Stomach (tissue), 9 donors: ENCODE measurements around the gene SMYD4. TPM values are rescaled to one million over a fixed set of nuclear protein-coding genes. Genes with fewer than 3 reads are reported as not detected.
"Not testable (repeated sequence)": the region's sequence is repeated elsewhere in the genome, so short reads cannot be mapped to it uniquely, and the experiment has no call there.

Experiments used
- DNase-seq, 2 donors: peaks; one replicate each; pipeline versions ENCODE4 v3.0.0 to v3.0.0-alpha.2; 2013 to 2019
- H3K27ac ChIP-seq, 5 donors: fragments of 200-600 bp in 4 of 5; sonication (generic) in 4 of 5; one replicate each; pipeline ENCODE4 v1.5.1; 2013 to 2019; ENCODE audit warnings: mild to moderate bottlenecking in 1 of 5, moderate library complexity in 1 of 5
- H3K27me3 ChIP-seq, 3 donors: fragments of 200-600 bp; sonication (generic); one replicate each; pipeline ENCODE4 v1.5.1; 2017 to 2019; ENCODE audit warnings: mixed run types in 1 of 3
- H3K36me3 ChIP-seq, 4 donors: fragments of 200-600 bp; sonication (generic); 1 replicate in 3 of 4; 2 replicates in 1 of 4; pipeline ENCODE4 v1.5.1; 2016 to 2019
- H3K4me1 ChIP-seq, 4 donors: fragments of 200-600 bp; sonication (generic); one replicate each; pipeline ENCODE4 v1.5.1; 2016 to 2019
- H3K4me3 ChIP-seq, 4 donors: fragments of 200-600 bp; sonication (generic) in 3 of 4; one replicate each; pipeline ENCODE4 v1.5.1; 2016 to 2019; ENCODE audit warnings: mild to moderate bottlenecking in 1 of 4
- H3K9me3 ChIP-seq, 4 donors: fragments of 200-600 bp; sonication (generic); one replicate each; pipeline ENCODE4 v1.5.1; 2016 to 2019
- CTCF ChIP-seq, 7 experiments: fragments of 450-650 bp in 4 of 7; fragments of 200-600 bp in 3 of 7; sonication (generic) in 3 of 7; IDR thresholded peaks; one replicate each; pipeline ENCODE4 v1.5.1; 2016 to 2019; ENCODE audit warnings: antibody characterized with exemption in 7 of 7, control low read depth in 2 of 7, mild to moderate bottlenecking in 1 of 7
- EP300 ChIP-seq: sonication (generic); formaldehyde crosslinking; IDR thresholded peaks from one replicate; pipeline ENCODE4 v1.6.1; 2017; ENCODE audit warnings: antibody characterized with exemption
- POLR2A ChIP-seq, 4 donors: fragments of 450-650 bp; IDR thresholded peaks; one replicate each; pipeline ENCODE4 v1.6.1; 2016; ENCODE audit warnings: antibody characterized with exemption in 4 of 4, control low read depth in 2 of 4, mild to moderate bottlenecking in 1 of 4, moderate library complexity in 1 of 4
- POLR2AphosphoS5 ChIP-seq, 3 donors: sonication (generic); formaldehyde crosslinking; IDR thresholded peaks; one replicate each; pipeline ENCODE4 v1.6.1; 2016; ENCODE audit warnings: antibody characterized with exemption in 3 of 3
- WGBS, 5 donors: extraction: QIAGEN DNeasy Blood & Tissue Kit in 3 of 5; methylation state at CpG; one replicate each; pipeline versions ENCODE4 v1.1.5 to v1.1.7; 2013 to 2018; 5-methylcytosine and 5-hydroxymethylcytosine counted together
- intact Hi-C: fragments of 100-400 bp; cut with DNase I; formaldehyde crosslinking; loops from one replicate; pipeline ENCODE4 v1.15.1; 2023; ENCODE audit warnings: low total_unique reads
- polyA plus RNA-seq, 3 donors: library from polyadenylated mRNA; stranded (reverse); fragments of 200-250 nt; gene quantifications; one replicate each; pipeline ENCODE4 v1.2.3, GENCODE V29; 2013
- total RNA-seq, 5 donors: library from RNA; depleted of rRNA; stranded (reverse); fragments of >200 nt; gene quantifications; one replicate each; pipeline versions ENCODE4 v1.1.0 to v1.2.3, GENCODE V29; 2014 to 2016
- donor health status: healthy with polysubstance abuse.
- donor health status: Bipolar disorder and iron deficiency.
- donor health status: healthy.

Gene SMYD4
- total and polyA plus RNA-seq, 8 donors, result 2.7 to 21.0 (median 6.0) TPM

- Histone ChIP-seq H3K9me3 (no peaks in the 10 kb centered on the region), H3K4me1 (no peaks in the 10 kb centered on the region), H3K36me3 (peaks cover 7 to 52% (median 38%) of the 10 kb centered on the region in 4 donors), H3K4me3 (no peak overlapping the region), H3K27ac (peak overlapping the region in 2 of 5 donors; percentile 43 to 48), H3K27me3 (no peaks in the 10 kb centered on the region)
- DNase-seq, result no peak
- intact Hi-C loops, result no loop called here
- no peak for TF ChIP-seq POLR2AphosphoS5 (IDR thresholded peaks at IDR 0.05)
- TF ChIP-seq CTCF (IDR thresholded peaks at IDR 0.05), result no peak
- no peak for TF ChIP-seq POLR2A (IDR thresholded peaks at IDR 0.05)
- no peak for TF ChIP-seq EP300
- WGBS, 5 donors, result 70 to 91% (median 87%) methylated on average over 11 of the region's 11 CpGs
Measured at GRCh38 chr17:1860978-1861377, 31.3 kb upstream of the SMYD4 start.

GRCh38 chr17:1856462-1856861, 26.8 kb upstream of the SMYD4 start:
- WGBS, 5 donors, result 92 to 98% (median 97%) methylated on average over 8 of the region's 8 CpGs
- H3K9me3 ChIP-seq, intact Hi-C loops, H3K4me3 ChIP-seq, DNase-seq, H3K27ac ChIP-seq, H3K27me3 ChIP-seq, H3K4me1 ChIP-seq: not testable (repeated sequence)
- H3K36me3 ChIP-seq, result peaks cover 11 to 81% (median 70%) of the 10 kb centered on the region in 4 donors

- Histone ChIP-seq H3K27me3 (no peaks in the 10 kb centered on the region), H3K9me3 (no peaks in the 10 kb centered on the region), H3K27ac (no peak overlapping the region), H3K4me1 (no peaks in the 10 kb centered on the region), H3K36me3 (peaks cover 7 to 79% (median 70%) of the 10 kb centered on the region in 4 donors), H3K4me3 (no peak overlapping the region)
- no peak for DNase-seq
- no peak for TF ChIP-seq CTCF (IDR thresholded peaks at IDR 0.05)
- no peak for TF ChIP-seq POLR2A (IDR thresholded peaks at IDR 0.05)
- no peak for TF ChIP-seq EP300
- 27 to 52% (median 46%) methylated on average over 3 of the region's 3 CpGs for WGBS, 5 donors
- intact Hi-C loops, result no loop called here
Measured at GRCh38 chr17:1853698-1854097, 24.0 kb upstream of the SMYD4 start.

GRCh38 chr17:1852327-1852726, 22.6 kb upstream of the SMYD4 start:
- Histone ChIP-seq H3K27ac (no peak overlapping the region), H3K27me3 (no peaks in the 10 kb centered on the region), H3K36me3 (peaks cover 19 to 87% (median 77%) of the 10 kb centered on the region in 4 donors), H3K9me3 (no peaks in the 10 kb centered on the region), H3K4me3 (no peak overlapping the region), H3K4me1 (no peaks in the 10 kb centered on the region)
- TF ChIP-seq POLR2AphosphoS5 (IDR thresholded peaks at IDR 0.05) (no peak), POLR2A (IDR thresholded peaks at IDR 0.05) (no peak), EP300 (no peak), CTCF (IDR thresholded peaks at IDR 0.05) (no peak)
- intact Hi-C loops, result no loop called here
- WGBS, 5 donors, result 70 to 84% (median 81%) methylated on average over 6 of the region's 6 CpGs
- DNase-seq, result no peak

GRCh38 chr17:1847191-1847590, 17.5 kb upstream of the SMYD4 start:
- 91 to 95% (median 94%) methylated on average over 3 of the region's 3 CpGs for WGBS, 5 donors
- Histone ChIP-seq H3K27ac (no peak overlapping the region), H3K4me1 (no peaks in the 10 kb centered on the region), H3K27me3 (no peaks in the 10 kb centered on the region), H3K4me3 (no peak overlapping the region), H3K36me3 (peaks cover 42 to 95% (median 87%) of the 10 kb centered on the region in 4 donors), H3K9me3 (no peaks in the 10 kb centered on the region)
- no peak for DNase-seq
- TF ChIP-seq POLR2A (IDR thresholded peaks at IDR 0.05) (no peak), CTCF (IDR thresholded peaks at IDR 0.05) (no peak)
- intact Hi-C loops, result no loop called here
